Measurements from ENCODE around the gene NT5C. TPM values are rescaled to one million over a fixed set of nuclear protein-coding genes. Genes with fewer than 3 reads are reported as not detected.
"Not testable (repeated sequence)": the region's sequence is repeated elsewhere in the genome, so short reads cannot be mapped to it uniquely, and the experiment has no call there.

The NT5C gene
- total RNA-seq, 1 experiment from 2014 or later, result 38.6 TPM

DNA sequence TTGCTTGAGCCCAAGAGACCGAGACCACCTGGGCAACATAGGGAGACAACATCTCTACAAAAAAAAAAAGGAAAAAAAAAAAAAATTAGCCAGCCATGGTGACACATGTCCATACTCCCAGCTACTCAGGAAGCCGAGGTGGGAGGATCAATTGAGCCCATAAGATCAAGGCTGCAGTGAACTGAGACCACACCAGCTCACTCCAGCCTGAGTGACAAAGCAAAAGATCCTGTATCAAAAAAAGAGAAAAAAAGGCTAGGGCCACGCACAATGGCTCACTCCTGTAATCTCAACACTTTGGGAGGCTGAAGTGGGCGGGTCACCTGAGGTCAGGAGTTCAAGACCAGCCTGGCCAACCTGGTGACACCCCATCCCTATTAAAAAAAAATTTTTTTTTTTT, 37.5 kb upstream of the NT5C start:
- H4K20me1 ChIP-seq (ENCODE audit: insufficient read depth), result peaks cover 28% of the 10 kb centered on the region
- peaks cover 38% of the 10 kb centered on the region for H3K79me2 ChIP-seq (ENCODE audit: low read depth)
- H3K27me3 ChIP-seq (ENCODE audit: insufficient read depth, low read depth), result no peaks in the 10 kb centered on the region
- no peak overlapping the region for H3K27ac ChIP-seq
- intact Hi-C loops (cut with micrococcal nuclease; ENCODE audit: unreplicated experiment), result no loop called here
- ChIA-PET CTCF (interaction anchor here (0.7 kb wide), 2 partner anchors 28 to 70 kb away, joined by 5 to 6 read pairs; no protein-coding TSS in a partner anchor), POLR2A (ENCODE audit: unreplicated experiment) (no interaction called here)
- no peak overlapping the region for H3K4me2 ChIP-seq
- TF ChIP-seq, protein P1, sequence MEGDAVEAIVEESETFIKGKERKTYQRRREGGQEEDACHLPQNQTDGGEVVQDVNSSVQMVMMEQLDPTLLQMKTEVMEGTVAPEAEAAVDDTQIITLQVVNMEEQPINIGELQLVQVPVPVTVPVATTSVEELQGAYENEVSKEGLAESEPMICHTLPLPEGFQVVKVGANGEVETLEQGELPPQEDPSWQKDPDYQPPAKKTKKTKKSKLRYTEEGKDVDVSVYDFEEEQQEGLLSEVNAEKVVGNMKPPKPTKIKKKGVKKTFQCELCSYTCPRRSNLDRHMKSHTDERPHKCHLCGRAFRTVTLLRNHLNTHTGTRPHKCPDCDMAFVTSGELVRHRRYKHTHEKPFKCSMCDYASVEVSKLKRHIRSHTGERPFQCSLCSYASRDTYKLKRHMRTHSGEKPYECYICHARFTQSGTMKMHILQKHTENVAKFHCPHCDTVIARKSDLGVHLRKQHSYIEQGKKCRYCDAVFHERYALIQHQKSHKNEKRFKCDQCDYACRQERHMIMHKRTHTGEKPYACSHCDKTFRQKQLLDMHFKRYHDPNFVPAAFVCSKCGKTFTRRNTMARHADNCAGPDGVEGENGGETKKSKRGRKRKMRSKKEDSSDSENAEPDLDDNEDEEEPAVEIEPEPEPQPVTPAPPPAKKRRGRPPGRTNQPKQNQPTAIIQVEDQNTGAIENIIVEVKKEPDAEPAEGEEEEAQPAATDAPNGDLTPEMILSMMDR (conservative IDR thresholded peaks at IDR 0.05), result no peak
- no peak for TF ChIP-seq EZH2 (IDR thresholded peaks at IDR 0.05; ENCODE audit: low read depth)
- no peak for DNase-seq
- no peak overlapping the region for H3K4me3 ChIP-seq
- no peak overlapping the region for H2AFZ ChIP-seq
- peaks cover 32% of the 10 kb centered on the region for H3K36me3 ChIP-seq (ENCODE audit: low read depth)
- no peaks in the 10 kb centered on the region for H3K9me3 ChIP-seq (ENCODE audit: insufficient read depth, low read depth)
- peaks cover 76% of the 10 kb centered on the region for H3F3A ChIP-seq (ENCODE audit: insufficient read depth, low read depth)
- BruUV-seq (replicated peaks), result no TSS peak
- no peaks in the 10 kb centered on the region for H3K4me1 ChIP-seq (replicated peaks; ENCODE audit: insufficient read depth)
- H3K9me2 ChIP-seq (ENCODE audit: insufficient read depth), result no peaks in the 10 kb centered on the region

DNA sequence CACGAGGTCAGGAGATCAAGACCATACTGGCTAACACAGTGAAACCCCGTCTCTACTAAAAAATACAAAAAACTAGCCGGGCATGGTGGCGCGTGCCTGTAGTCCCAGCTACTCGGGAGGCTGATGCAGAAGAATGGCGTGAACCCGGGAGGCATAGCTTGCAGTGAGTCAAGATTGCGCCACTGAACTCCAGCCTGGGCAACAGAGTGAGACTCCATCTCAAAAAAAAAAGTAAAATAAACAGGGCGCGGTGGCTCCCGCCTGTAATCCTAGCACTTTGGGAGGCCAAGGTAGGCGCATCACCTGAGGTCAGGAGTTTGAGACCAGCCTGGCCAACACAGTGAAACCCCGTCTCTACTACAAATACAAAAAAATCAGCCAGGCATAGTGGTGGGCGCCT, 33.1 kb upstream of the NT5C start:
- H2AFZ ChIP-seq; intact Hi-C loops (cut with micrococcal nuclease; ENCODE audit: unreplicated experiment); H4K20me1 ChIP-seq (ENCODE audit: insufficient read depth); DNase-seq; H3K27me3 ChIP-seq (ENCODE audit: insufficient read depth, low read depth); H3K79me2 ChIP-seq (ENCODE audit: low read depth); POLR2A ChIA-PET (ENCODE audit: unreplicated experiment); H3K9me3 ChIP-seq (ENCODE audit: insufficient read depth, low read depth); H3K27ac ChIP-seq; H3K4me2 ChIP-seq; H3K9me2 ChIP-seq (ENCODE audit: insufficient read depth); H3K4me3 ChIP-seq; BruUV-seq (replicated peaks): not testable (repeated sequence)
- peaks cover 20% of the 10 kb centered on the region; the same call in 1 of the 2 replicates for H3K36me3 ChIP-seq (ENCODE audit: low read depth)
- CTCF ChIA-PET, result interaction anchor here (0.6 to 0.7 kb wide), 2 partner anchors 42 to 80 kb away, joined by 8 to 12 read pairs; no protein-coding TSS in a partner anchor
- H3F3A ChIP-seq (ENCODE audit: insufficient read depth, low read depth), result peaks cover 63% of the 10 kb centered on the region
- H3K4me1 ChIP-seq (replicated peaks; ENCODE audit: insufficient read depth), result peaks cover 14% of the 10 kb centered on the region

DNA sequence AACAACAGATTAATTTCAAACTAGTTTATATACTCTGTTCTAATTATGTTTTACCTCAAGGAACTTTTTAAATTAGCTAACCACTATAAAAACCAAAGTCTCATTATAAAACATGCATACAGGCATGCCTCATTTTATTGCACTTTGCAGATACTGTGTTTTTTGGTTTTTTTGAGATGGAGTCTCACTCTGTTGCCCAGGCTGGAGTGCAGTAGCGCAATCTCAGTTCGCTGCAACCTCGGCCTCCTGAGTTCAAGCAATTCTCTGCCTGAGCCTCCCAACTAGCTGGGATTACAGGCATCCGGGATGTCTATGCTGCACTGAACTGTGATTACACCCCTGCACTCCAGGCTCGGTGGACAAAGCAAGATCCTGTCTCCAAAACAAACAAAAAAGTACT, 31.5 kb upstream of the NT5C start:
- intact Hi-C loops (cut with micrococcal nuclease; ENCODE audit: unreplicated experiment), result no loop called here
- Histone ChIP-seq H3K4me1 (replicated peaks; ENCODE audit: insufficient read depth) (peaks cover 29% of the 10 kb centered on the region), H4K20me1 (ENCODE audit: insufficient read depth) (no peaks in the 10 kb centered on the region), H3K4me3 (no peak overlapping the region), H3F3A (ENCODE audit: insufficient read depth, low read depth) (peaks cover 68% of the 10 kb centered on the region), H3K4me2 (no peak overlapping the region), H3K36me3 (ENCODE audit: low read depth) (peaks cover 9% of the 10 kb centered on the region; the same call in 1 of the 2 replicates), H3K79me2 (ENCODE audit: low read depth) (no peaks in the 10 kb centered on the region), H3K27ac (no peak overlapping the region), H3K9me2 (ENCODE audit: insufficient read depth) (no peaks in the 10 kb centered on the region), H2AFZ (no peak overlapping the region), H3K27me3 (ENCODE audit: insufficient read depth, low read depth) (no peaks in the 10 kb centered on the region), H3K9me3 (ENCODE audit: insufficient read depth, low read depth) (no peaks in the 10 kb centered on the region)
- DNase-seq, result no peak
- no TSS peak for BruUV-seq (replicated peaks)
- ChIA-PET CTCF (interaction anchor here (0.6 kb wide), 1 partner anchor 9 kb away, joined by 3 read pairs; no protein-coding TSS in a partner anchor), POLR2A (ENCODE audit: unreplicated experiment) (interaction anchor here (0.6 kb wide), 2 partner anchors 243 to 544 kb away, joined by 4 to 5 read pairs; no protein-coding TSS in a partner anchor)
- TF ChIP-seq, protein P1 (conservative IDR thresholded peaks at IDR 0.05), result no peak
- TF ChIP-seq EZH2 (IDR thresholded peaks at IDR 0.05; ENCODE audit: low read depth), result no peak

DNA sequence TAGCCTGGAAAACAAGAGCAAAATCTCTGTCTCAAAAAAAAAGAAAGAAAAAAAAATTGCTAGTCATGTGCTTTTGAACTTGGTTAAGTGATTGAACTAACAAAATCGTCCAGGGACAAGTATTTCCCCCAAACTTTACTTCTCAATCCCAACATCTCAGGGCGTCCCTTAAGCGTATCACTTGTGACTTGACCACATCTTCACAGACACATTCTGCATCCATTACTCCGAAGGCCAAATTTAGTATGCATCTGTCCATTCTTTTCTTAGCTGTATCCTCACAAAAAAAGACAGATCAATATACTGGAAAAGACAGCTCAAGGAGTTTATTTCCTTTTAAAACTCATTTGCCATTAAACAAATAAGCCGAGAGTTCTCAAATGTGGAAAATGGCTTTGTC, 28.7 kb upstream of the NT5C start:
- no peaks in the 10 kb centered on the region for H4K20me1 ChIP-seq (ENCODE audit: insufficient read depth)
- DNase-seq, result no peak
- no peak overlapping the region for H2AFZ ChIP-seq
- peak overlapping the region; percentile 39 for H3K4me2 ChIP-seq
- H3K9me3 ChIP-seq (ENCODE audit: insufficient read depth, low read depth), result no peaks in the 10 kb centered on the region
- ChIA-PET POLR2A (ENCODE audit: unreplicated experiment) (interaction anchor here (0.6 to 0.7 kb wide), 2 partner anchors 11 to 287 kb away, joined by 4 read pairs; no protein-coding TSS in a partner anchor), CTCF (interaction anchor here (1.1 kb wide), 1 partner anchor 46 kb away, joined by 3 read pairs; no protein-coding TSS in a partner anchor)
- intact Hi-C loops (cut with micrococcal nuclease; ENCODE audit: unreplicated experiment), result no loop called here
- H3K27me3 ChIP-seq (ENCODE audit: insufficient read depth, low read depth), result no peaks in the 10 kb centered on the region
- H3K79me2 ChIP-seq (ENCODE audit: low read depth), result no peaks in the 10 kb centered on the region
- peaks cover 56% of the 10 kb centered on the region for H3F3A ChIP-seq (ENCODE audit: insufficient read depth, low read depth)
- peak overlapping the region; percentile 85 for H3K27ac ChIP-seq
- H3K4me1 ChIP-seq (replicated peaks; ENCODE audit: insufficient read depth), result peaks cover 38% of the 10 kb centered on the region
- H3K9me2 ChIP-seq (ENCODE audit: insufficient read depth), result no peaks in the 10 kb centered on the region
- H3K4me3 ChIP-seq, result no peak overlapping the region
- TF ChIP-seq, protein P1 (conservative IDR thresholded peaks at IDR 0.05), result no peak
- TF ChIP-seq EZH2 (IDR thresholded peaks at IDR 0.05; ENCODE audit: low read depth), result no peak
- no TSS peak for BruUV-seq (replicated peaks)
- H3K36me3 ChIP-seq (ENCODE audit: low read depth), result no peaks in the 10 kb centered on the region
